Testis (tissue), 2 donors: ENCODE measurements around the gene EEFSEC.

Source experiments
- CTCF ChIP-seq, 3 experiments: fragments of 450-650 bp in 2 of 3; fragments of 200-600 bp in 1 of 3; sonication (generic) in 1 of 3; IDR thresholded peaks; one replicate each; pipeline ENCODE4 v1.5.1; 2016 to 2019; ENCODE audit warnings: antibody characterized with exemption in 3 of 3, mild to moderate bottlenecking in 2 of 3, moderate library complexity in 1 of 3
- POLR2A ChIP-seq: fragments of 450-650 bp; IDR thresholded peaks from one replicate; pipeline ENCODE4 v1.6.1; 2017; ENCODE audit warnings: antibody characterized with exemption, mild to moderate bottlenecking, moderate library complexity

GRCh38 chr3:128413413-128414205, 260.3 kb downstream of the EEFSEC start:
- TF ChIP-seq CTCF (IDR thresholded peaks at IDR 0.05) (no peak), POLR2A (no peak)
